GM23248 (cell line): ENCODE results near the gene CDON. TPM values are rescaled to one million over a fixed set of nuclear protein-coding genes. Genes with fewer than 3 reads are reported as not detected.

Experiments
- DNase-seq: peaks from one replicate; pipeline ENCODE4 v3.0.0-alpha.2; 2015
- H2AFZ ChIP-seq: fragments of 200-600 bp; sonication (generic); 2 replicates; pipeline ENCODE4 v1.6.1; 2016; ENCODE audit warnings: antibody characterized with exemption
- H3F3A ChIP-seq: fragments of 200-600 bp; sonication (generic); 2 replicates; pipeline ENCODE4 v1.6.1; 2016; ENCODE audit warnings: mild to moderate bottlenecking, antibody characterized with exemption, mixed run types; ENCODE audit not compliant: insufficient read depth
- H3K27ac ChIP-seq: fragments of 200-600 bp; sonication (generic); 2 replicates; pipeline ENCODE4 v1.5.1; 2016; ENCODE audit warnings: mild to moderate bottlenecking
- H3K27me3 ChIP-seq: fragments of 200-600 bp; sonication (generic); replicated peaks from 2 replicates; pipeline ENCODE4 v1.6.1; 2016; ENCODE audit warnings: mild to moderate bottlenecking; ENCODE audit not compliant: insufficient read depth
- H3K36me3 ChIP-seq: fragments of 200-600 bp; sonication (generic); 2 replicates; pipeline ENCODE4 v1.6.1; 2016; ENCODE audit warnings: low read depth, mild to moderate bottlenecking
- H3K4me1 ChIP-seq: fragments of 200-600 bp; sonication (generic); 2 replicates; pipeline ENCODE4 v1.6.1; 2016; ENCODE audit warnings: mild to moderate bottlenecking; ENCODE audit not compliant: insufficient read depth
- H3K4me2 ChIP-seq: fragments of 200-600 bp; sonication (generic); one replicate; pipeline ENCODE4 v1.6.1; 2016; ENCODE audit warnings: mild to moderate bottlenecking; ENCODE audit not compliant: unreplicated experiment
- H3K4me3 ChIP-seq: fragments of 200-600 bp; sonication (generic); 2 replicates; pipeline ENCODE4 v1.5.1; 2016; ENCODE audit warnings: mild to moderate bottlenecking
- H3K79me2 ChIP-seq: fragments of 200-600 bp; sonication (generic); 2 replicates; pipeline ENCODE4 v1.6.1; 2016; ENCODE audit warnings: mild to moderate bottlenecking; ENCODE audit not compliant: insufficient read depth
- H3K9ac ChIP-seq: fragments of 200-600 bp; sonication (generic); 2 replicates; pipeline ENCODE4 v1.6.1; 2016; ENCODE audit warnings: mild to moderate bottlenecking
- H3K9me2 ChIP-seq: fragments of 200-600 bp; sonication (generic); 2 replicates; pipeline ENCODE4 v1.6.1; 2016; ENCODE audit warnings: mixed run types, mild to moderate bottlenecking, moderate library complexity; ENCODE audit not compliant: insufficient read depth
- H3K9me3 ChIP-seq: fragments of 200-600 bp; sonication (generic); one replicate; pipeline ENCODE4 v1.6.1; 2017; ENCODE audit warnings: low read depth
- H4K20me1 ChIP-seq: fragments of 200-600 bp; sonication (generic); 2 replicates; pipeline ENCODE4 v1.6.0; 2016; ENCODE audit not compliant: insufficient read depth
- EZH2 ChIP-seq: fragments of 200-600 bp; sonication (generic); IDR thresholded peaks from 2 replicates; pipeline ENCODE4 v1.6.1; 2018; ENCODE audit warnings: antibody characterized with exemption, mild to moderate bottlenecking; ENCODE audit not compliant: insufficient read depth, poor library complexity, severe bottlenecking
- EZH2phosphoT487 ChIP-seq: fragments of 200-600 bp; sonication (generic); IDR thresholded peaks from 2 replicates; pipeline ENCODE4 v1.6.1; 2018; ENCODE audit warnings: antibody characterized with exemption, moderate library complexity, mild to moderate bottlenecking, low read depth; ENCODE audit not compliant: insufficient read depth
- WGBS, 2 experiments: methylation state at CpG; one replicate each; pipeline ENCODE4 v1.1.6; 2015 to 2017; ENCODE audit warnings: low lambda C conversion rate in 2 of 2, low coverage in 1 of 2; ENCODE audit errors: missing lambda C conversion rate in 2 of 2; 5-methylcytosine and 5-hydroxymethylcytosine counted together
- in situ Hi-C: fragments of 300-500 bp; cut with MboI; formaldehyde crosslinking; loops from 2 replicates; pipeline ENCODE4 v1.15.0; 2020
- polyA plus RNA-seq: library from polyadenylated mRNA; unstranded; fragments of >200 nt; fragmentation: Nextera tagmentation; extraction: Ambion mirVana; gene quantifications from 2 replicates; pipeline ENCODE4 v1.2.1, GENCODE V29; 2016
- total RNA-seq: library from RNA; depleted of rRNA; stranded (reverse); fragments of >200 nt; shearing (Covaris generic); gene quantifications from 2 replicates; pipeline ENCODE4 v1.2.3, GENCODE V29; 2014

Gene CDON
- total and polyA plus RNA-seq, 2 experiments from 2014 or later = 2.2 to 10.3 TPM

- no peaks in the 10 kb centered on the region for H3K9me2 ChIP-seq
- TF ChIP-seq EZH2phosphoT487 = no peak
- H3K9me3 ChIP-seq = no peaks in the 10 kb centered on the region
- in situ Hi-C loops = no loop called here
- H3K4me3 ChIP-seq = no peak overlapping the region
- H3F3A ChIP-seq = no peaks in the 10 kb centered on the region
- 0 out of 2 replicates have a peak, but pooled peaks cover 2% of the 10 kb centered on the region for H3K4me1 ChIP-seq
- no peaks in the 10 kb centered on the region for H3K79me2 ChIP-seq
- no peaks in the 10 kb centered on the region for H4K20me1 ChIP-seq
- H3K9ac ChIP-seq = no peak overlapping the region
- H3K4me2 ChIP-seq = no peak overlapping the region
- no peaks in the 10 kb centered on the region for H3K36me3 ChIP-seq
- H2AFZ ChIP-seq = no peak overlapping the region
- H3K27ac ChIP-seq = no peak overlapping the region
- 0 out of 2 replicates have a peak, but pooled peaks cover 2% of the 10 kb centered on the region for H3K27me3 ChIP-seq
- DNase-seq = no peak
- 59 to 66% methylated on average over 14 of the region's 14 CpGs for WGBS, 2 experiments
These were observed 104.9 kb downstream of the CDON start for GRCh38 chr11:125957618-125958332.

- H4K20me1 ChIP-seq = no peaks in the 10 kb centered on the region
- TF ChIP-seq EZH2 (no peak), EZH2phosphoT487 (no peak)
- H3K9ac ChIP-seq = no peak overlapping the region
- in situ Hi-C loops = no loop called here
- H2AFZ ChIP-seq = peak overlapping the region; percentile 34; the same call in 1 of the 2 replicates
- H3K27me3 ChIP-seq = peaks cover 11% of the 10 kb centered on the region; the same call in 1 of the 2 replicates
- peak; percentile 68 for DNase-seq
- H3K79me2 ChIP-seq = no peaks in the 10 kb centered on the region
- H3K36me3 ChIP-seq = no peaks in the 10 kb centered on the region
- no peaks in the 10 kb centered on the region for H3K9me3 ChIP-seq
- no peaks in the 10 kb centered on the region for H3F3A ChIP-seq
- no peak overlapping the region for H3K4me3 ChIP-seq
- no peaks in the 10 kb centered on the region for H3K9me2 ChIP-seq
- WGBS, 2 experiments = 46% methylated on average over 22 of the region's 22 CpGs
- 0 out of 2 replicates have a peak, but pooled peaks cover 3% of the 10 kb centered on the region for H3K4me1 ChIP-seq
- no peak overlapping the region for H3K4me2 ChIP-seq
- no peak overlapping the region for H3K27ac ChIP-seq
These were observed 106.1 kb downstream of the CDON start for GRCh38 chr11:125956391-125957134.

DNA sequence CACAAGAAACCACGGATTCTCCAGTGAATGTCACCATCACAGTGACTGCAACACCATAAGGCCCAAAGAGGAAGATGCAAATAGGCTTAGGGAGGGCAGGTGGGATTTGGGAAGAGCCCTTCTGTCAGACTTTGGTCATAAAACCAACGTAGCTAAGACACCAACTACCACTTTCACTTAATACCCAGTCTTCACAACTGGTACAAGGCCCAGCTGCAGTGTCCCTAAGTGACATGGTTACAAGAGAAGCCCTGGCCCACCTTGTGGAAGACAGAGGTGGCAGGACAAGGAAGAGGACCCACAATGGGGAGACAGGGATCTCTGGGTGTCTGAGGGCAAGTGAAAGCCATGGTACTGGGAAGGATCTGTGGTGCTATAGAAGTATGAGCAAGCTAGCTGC is 106.8 kb downstream of the CDON start:
- Histone ChIP-seq H4K20me1 (no peaks in the 10 kb centered on the region), H3F3A (no peaks in the 10 kb centered on the region), H3K36me3 (no peaks in the 10 kb centered on the region), H3K4me3 (no peak overlapping the region), H3K9me3 (no peaks in the 10 kb centered on the region), H3K27me3 (peaks cover 11% of the 10 kb centered on the region; the same call in 1 of the 2 replicates), H3K4me2 (no peak overlapping the region), H3K9ac (no peak overlapping the region), H3K79me2 (no peaks in the 10 kb centered on the region), H3K4me1 (peaks cover 6% of the 10 kb centered on the region; the same call in 1 of the 2 replicates), H3K27ac (no peak overlapping the region), H3K9me2 (no peaks in the 10 kb centered on the region), H2AFZ (no peak overlapping the region)
- 85 to 97% methylated on average over 2 of the region's 2 CpGs for WGBS, 2 experiments
- in situ Hi-C loops = no loop called here
- DNase-seq = no peak
- no peak for TF ChIP-seq EZH2
- TF ChIP-seq EZH2phosphoT487 = no peak

GRCh38 chr11:125954945-125955640 is 107.6 kb downstream of the CDON start:
- Histone ChIP-seq H3K9ac (no peak overlapping the region), H3K36me3 (no peaks in the 10 kb centered on the region), H3K9me3 (no peaks in the 10 kb centered on the region), H3K4me2 (no peak overlapping the region), H3K9me2 (no peaks in the 10 kb centered on the region), H4K20me1 (no peaks in the 10 kb centered on the region), H3F3A (no peaks in the 10 kb centered on the region), H3K4me1 (peaks cover 6% of the 10 kb centered on the region; the same call in 1 of the 2 replicates), H3K27me3 (peaks cover 11% of the 10 kb centered on the region; the same call in 1 of the 2 replicates), H2AFZ (no peak overlapping the region), H3K4me3 (no peak overlapping the region), H3K79me2 (no peaks in the 10 kb centered on the region), H3K27ac (no peak overlapping the region)
- 78 to 79% methylated on average over 15 of the region's 15 CpGs for WGBS, 2 experiments
- in situ Hi-C loops = no loop called here
- no peak for DNase-seq
- no peak for TF ChIP-seq EZH2phosphoT487
